Neural cell (in vitro differentiated cells): ENCODE measurements around the gene KCNIP4.

Experiments
- CTCF ChIP-seq: fragments of 450-650 bp; IDR thresholded peaks from 2 replicates; pipeline ENCODE4 v1.5.1; 2014; ENCODE audit warnings: antibody characterized with exemption, mild to moderate bottlenecking, moderate library complexity; ENCODE audit not compliant: poor library complexity, severe bottlenecking
- EP300 ChIP-seq: fragments of 450-650 bp; conservative IDR thresholded peaks from 2 replicates; pipeline ENCODE4 v1.6.1; 2014; ENCODE audit warnings: antibody characterized with exemption, mild to moderate bottlenecking, moderate library complexity; ENCODE audit not compliant: poor library complexity, severe bottlenecking
- EZH2 ChIP-seq: fragments of 200-600, 300-800 bp; shearing (Covaris generic), sonication (generic); IDR thresholded peaks from 2 replicates; pipeline ENCODE4 v1.6.1; 2014; ENCODE audit warnings: antibody characterized with exemption, low read length, borderline replicate concordance, mild to moderate bottlenecking; ENCODE audit not compliant: insufficient read depth, poor library complexity, severe bottlenecking
- MXI1 ChIP-seq: fragments of 450-650 bp; conservative IDR thresholded peaks from 2 replicates; pipeline ENCODE4 v1.6.1; 2014; ENCODE audit warnings: antibody characterized with exemption, mild to moderate bottlenecking; ENCODE audit not compliant: poor library complexity, severe bottlenecking
- POLR2AphosphoS5 ChIP-seq: IDR thresholded peaks from 2 replicates; pipeline ENCODE4 v1.6.1; 2012
- RAD21 ChIP-seq: fragments of 450-650 bp; conservative IDR thresholded peaks from 2 replicates; pipeline ENCODE4 v1.6.1; 2014; ENCODE audit warnings: antibody characterized with exemption, mild to moderate bottlenecking, moderate library complexity
- REST ChIP-seq: IDR thresholded peaks from 2 replicates; pipeline ENCODE4 v1.6.1; 2012; ENCODE audit warnings: borderline replicate concordance
- TAF1 ChIP-seq: IDR thresholded peaks from 2 replicates; pipeline ENCODE4 v1.6.1; 2012; ENCODE audit warnings: low read depth

- TF ChIP-seq RAD21, result no peak
- no peak for TF ChIP-seq CTCF
- no peak for TF ChIP-seq EP300
- no peak for TF ChIP-seq POLR2AphosphoS5
- TF ChIP-seq TAF1, result no peak
- TF ChIP-seq REST, result no peak
- TF ChIP-seq EZH2, result no peak
- TF ChIP-seq MXI1, result no peak
These were observed 1004.1 kb downstream of the KCNIP4 start for GRCh38 chr4:20944451-20944850.
